NT2/D1 (cell line): ENCODE results near the gene ALKAL2.

Experiments
- SUZ12 ChIP-seq: IDR thresholded peaks from 2 replicates; pipeline ENCODE4 v1.6.1; 2011; ENCODE audit not compliant: insufficient read length, insufficient read depth; ENCODE audit errors: extremely low read depth
- YY1 ChIP-seq: IDR thresholded peaks from 2 replicates; pipeline ENCODE4 v1.6.1; 2011; ENCODE audit not compliant: insufficient read length, insufficient read depth
- ZNF274 ChIP-seq: IDR thresholded peaks from 2 replicates; pipeline ENCODE4 v1.6.1; 2011; ENCODE audit warnings: mild to moderate bottlenecking, low read depth, low read length

- no peak for TF ChIP-seq ZNF274
- TF ChIP-seq SUZ12 = no peak
- no peak for TF ChIP-seq YY1
Observed at GRCh38 chr2:286035-286434, 1.9 kb downstream of the ALKAL2 start.
